Prostate gland (tissue), 2 donors: ENCODE data around the gene CD86.

Experiments
- POLR2A ChIP-seq: fragments of 450-650 bp; IDR thresholded peaks from one replicate; pipeline ENCODE4 v1.6.1; 2016; ENCODE audit warnings: antibody characterized with exemption, mild to moderate bottlenecking
- POLR2AphosphoS5 ChIP-seq: sonication (generic); formaldehyde crosslinking; IDR thresholded peaks from one replicate; pipeline ENCODE4 v1.6.1; 2017; ENCODE audit warnings: antibody characterized with exemption
- TF ChIP-seq, protein P1 (sequence below), 4 experiments: fragments of 200-600 bp in 2 of 4; fragments of 450-650 bp in 2 of 4; sonication (generic) in 2 of 4; IDR thresholded peaks; 1 replicate in 3 of 4; 2 replicates in 1 of 4; pipeline ENCODE4 v1.5.1; 2016 to 2019; ENCODE audit warnings: antibody characterized with exemption in 4 of 4, mild to moderate bottlenecking in 2 of 4, moderate library complexity in 2 of 4

GRCh38 chr3:122100591-122101463, 45.7 kb downstream of the CD86 start:
- TF ChIP-seq, protein P1, sequence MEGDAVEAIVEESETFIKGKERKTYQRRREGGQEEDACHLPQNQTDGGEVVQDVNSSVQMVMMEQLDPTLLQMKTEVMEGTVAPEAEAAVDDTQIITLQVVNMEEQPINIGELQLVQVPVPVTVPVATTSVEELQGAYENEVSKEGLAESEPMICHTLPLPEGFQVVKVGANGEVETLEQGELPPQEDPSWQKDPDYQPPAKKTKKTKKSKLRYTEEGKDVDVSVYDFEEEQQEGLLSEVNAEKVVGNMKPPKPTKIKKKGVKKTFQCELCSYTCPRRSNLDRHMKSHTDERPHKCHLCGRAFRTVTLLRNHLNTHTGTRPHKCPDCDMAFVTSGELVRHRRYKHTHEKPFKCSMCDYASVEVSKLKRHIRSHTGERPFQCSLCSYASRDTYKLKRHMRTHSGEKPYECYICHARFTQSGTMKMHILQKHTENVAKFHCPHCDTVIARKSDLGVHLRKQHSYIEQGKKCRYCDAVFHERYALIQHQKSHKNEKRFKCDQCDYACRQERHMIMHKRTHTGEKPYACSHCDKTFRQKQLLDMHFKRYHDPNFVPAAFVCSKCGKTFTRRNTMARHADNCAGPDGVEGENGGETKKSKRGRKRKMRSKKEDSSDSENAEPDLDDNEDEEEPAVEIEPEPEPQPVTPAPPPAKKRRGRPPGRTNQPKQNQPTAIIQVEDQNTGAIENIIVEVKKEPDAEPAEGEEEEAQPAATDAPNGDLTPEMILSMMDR (IDR thresholded peaks at IDR 0.05): no peak
- TF ChIP-seq POLR2A (no peak), POLR2AphosphoS5 (no peak)
